ENCODE results near the gene LGALS14.
"Not testable (repeated sequence)": the region's sequence is repeated elsewhere in the genome, so short reads cannot be mapped to it uniquely, and the experiment has no call there.

LGALS14 gene

DNA sequence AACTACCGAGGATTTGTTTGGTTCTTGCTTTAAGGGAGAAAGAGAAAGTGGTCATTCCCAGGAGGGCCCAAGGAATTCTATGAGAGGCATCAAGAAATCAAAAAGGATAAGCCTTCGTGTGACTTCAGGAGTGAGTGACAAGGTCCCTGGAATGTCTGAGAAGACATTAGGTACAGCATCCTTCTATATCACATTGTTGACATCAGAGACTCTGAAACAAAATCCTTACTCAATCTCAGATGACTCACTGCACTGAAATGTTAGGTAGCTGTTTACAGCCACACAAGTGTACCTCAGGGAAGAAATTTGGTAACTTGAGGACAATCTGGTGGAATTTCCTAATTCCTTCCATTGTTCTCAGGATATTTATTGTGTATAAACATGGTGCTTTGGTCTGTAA is 7.9 kb upstream of the LGALS14 start:
- DNase-seq: no peak

GRCh38 chr19:39698535-39698934 is 5.7 kb upstream of the LGALS14 start:
- DNase-seq: no peak

GRCh38 chr19:39701291-39701690 is 3.0 kb upstream of the LGALS14 start:
- no peak for DNase-seq

- no peak for DNase-seq
Observed at GRCh38 chr19:39705578-39706188, 1.4 kb downstream of the LGALS14 start.

DNA sequence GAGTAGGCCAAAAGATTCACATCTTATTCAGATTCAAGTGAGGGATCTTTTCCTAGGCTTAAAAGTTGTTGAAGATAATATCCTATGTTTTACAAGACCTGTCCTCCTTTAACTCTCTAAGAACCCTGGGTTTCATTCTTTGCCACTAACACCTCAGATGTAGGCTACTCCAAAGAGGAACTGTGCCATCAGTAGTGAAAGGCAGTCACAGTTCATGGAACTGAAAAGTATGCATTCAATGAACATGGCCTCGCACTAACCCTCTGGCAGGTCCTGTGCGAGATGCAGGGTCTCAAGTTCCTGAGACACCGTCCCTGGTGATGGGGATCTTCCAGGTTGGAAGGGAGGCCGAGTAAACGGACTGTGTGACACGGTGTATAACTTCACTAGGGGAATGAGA is 4.3 kb downstream of the LGALS14 start:
- DNase-seq: no peak

DNA sequence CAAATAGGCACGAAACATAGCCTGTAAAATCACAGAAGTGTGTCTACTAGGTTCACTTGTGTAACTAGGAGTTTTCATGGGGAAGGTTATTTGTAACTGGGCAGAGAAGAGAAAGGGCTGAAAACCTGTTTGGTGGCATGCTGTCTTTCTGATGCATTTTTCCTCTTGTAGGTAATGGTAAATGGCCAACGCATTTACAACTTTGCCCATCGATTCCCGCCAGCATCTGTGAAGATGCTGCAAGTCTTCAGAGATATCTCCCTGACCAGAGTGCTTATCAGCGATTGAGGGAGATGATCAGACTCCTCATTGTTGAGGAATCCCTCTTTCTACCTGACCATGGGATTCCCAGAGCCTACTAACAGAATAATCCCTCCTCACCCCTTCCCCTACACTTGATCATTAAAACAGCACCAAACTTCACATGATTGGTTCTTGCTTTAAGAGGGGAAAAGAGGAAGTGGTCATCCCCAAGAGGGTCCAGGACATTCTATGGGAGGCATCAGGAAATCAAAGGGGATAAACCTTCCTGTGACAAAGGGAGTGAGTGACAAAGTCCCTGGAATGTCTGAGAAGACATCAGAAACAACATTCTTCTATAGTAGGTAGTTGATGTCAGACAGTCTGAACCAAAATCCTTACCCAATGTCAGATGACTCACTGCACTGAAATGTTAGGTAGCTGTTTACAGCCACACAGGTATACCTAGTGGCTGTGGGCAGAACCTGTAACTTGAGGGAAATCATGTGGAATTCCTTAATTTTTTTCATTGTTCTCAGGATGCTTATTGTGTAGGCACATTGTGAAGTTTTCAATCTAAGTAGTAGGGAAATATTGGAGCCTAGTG is 5.0 kb downstream of the LGALS14 start:
- no peak for DNase-seq

DNA sequence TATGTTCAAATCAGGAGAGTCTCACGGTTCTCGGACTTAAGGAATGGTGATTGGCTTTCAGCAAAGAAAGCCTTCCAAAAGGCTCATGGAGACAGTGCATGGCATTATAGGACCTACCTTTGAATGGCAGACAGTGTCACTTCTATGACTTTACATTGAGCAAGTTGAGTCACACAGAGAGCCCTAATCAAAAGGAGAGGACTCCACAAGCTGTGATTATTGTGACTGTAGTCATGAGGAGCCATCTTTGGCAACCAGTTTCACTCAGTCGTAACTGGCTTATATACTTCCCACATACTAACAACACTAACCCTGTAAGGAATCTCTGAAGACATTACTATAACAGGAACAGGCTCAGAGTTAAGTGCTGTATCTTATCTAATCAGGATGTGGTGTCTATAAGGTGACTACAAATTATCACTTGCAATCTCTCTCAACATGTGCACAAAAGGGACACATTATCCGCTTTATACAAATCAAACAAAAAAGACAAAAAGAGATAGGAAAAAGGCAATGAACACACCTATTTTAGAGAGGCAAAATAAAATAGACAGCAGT is 6.1 kb downstream of the LGALS14 start:
- no peak for DNase-seq

DNA sequence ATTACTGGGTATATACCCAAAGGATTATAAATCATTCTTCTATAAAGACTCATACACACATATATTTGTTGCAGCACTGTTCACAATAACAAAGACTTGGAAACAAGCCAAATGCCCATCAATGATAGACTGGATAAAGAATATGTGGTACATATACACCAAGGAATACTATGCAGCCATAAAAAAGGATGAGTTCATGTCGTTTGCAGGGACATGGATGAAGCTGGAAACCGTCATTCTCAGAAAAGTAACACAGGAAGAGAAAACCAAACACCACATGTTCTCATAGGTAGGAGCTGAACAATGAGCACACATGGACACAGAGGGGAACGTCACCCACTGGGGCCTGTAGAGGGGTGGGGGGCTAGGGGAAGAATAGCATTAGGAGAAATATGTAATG is 15.9 kb downstream of the LGALS14 start:
- DNase-seq: not testable (repeated sequence)

DNA sequence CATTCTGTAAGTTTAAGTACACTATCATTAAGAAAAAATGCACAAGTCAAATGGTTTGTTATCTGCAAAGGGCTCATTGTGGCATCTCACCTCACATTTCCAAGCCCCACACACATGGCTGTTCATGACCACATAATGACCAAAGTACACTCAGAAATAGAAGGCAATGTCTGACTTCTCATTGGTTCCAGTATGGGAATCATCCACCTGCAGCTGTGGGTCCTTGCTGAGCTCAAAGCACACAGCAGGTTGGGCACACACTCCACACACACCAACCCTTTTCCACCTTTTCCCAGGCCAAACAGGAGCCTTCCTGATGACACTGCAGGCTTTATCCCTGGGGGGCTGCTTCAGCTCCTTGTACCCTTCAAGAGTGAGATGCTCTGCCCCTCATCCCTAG is 21.7 kb downstream of the LGALS14 start:
- DNase-seq: no peak

- DNase-seq: no peak
Observed at GRCh38 chr19:39727070-39727800, 23.0 kb downstream of the LGALS14 start.

- DNase-seq: no peak
Observed at GRCh38 chr19:39728040-39728439, 23.8 kb downstream of the LGALS14 start.

DNA sequence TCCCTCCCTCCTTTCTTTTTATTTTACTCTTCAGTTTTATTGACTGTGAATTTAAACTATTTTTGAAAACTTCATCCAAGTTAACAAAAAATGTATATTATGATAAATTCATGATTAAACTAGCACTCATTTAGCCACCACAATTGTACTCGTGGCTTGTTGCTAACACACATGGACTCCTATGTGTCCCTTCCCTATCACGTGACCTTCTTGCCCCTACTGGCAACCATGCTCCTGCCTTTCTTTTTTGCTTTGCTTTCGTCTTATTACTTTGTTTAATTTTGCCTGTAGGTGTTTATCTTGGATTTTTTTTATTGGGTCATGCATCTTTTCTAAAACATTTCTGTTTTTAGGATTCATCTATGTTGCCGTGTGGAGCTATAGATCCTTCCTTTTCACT is 25.3 kb downstream of the LGALS14 start:
- no peak for DNase-seq

- no peak for DNase-seq
Observed at GRCh38 chr19:39731685-39732084, 27.4 kb downstream of the LGALS14 start.

DNA sequence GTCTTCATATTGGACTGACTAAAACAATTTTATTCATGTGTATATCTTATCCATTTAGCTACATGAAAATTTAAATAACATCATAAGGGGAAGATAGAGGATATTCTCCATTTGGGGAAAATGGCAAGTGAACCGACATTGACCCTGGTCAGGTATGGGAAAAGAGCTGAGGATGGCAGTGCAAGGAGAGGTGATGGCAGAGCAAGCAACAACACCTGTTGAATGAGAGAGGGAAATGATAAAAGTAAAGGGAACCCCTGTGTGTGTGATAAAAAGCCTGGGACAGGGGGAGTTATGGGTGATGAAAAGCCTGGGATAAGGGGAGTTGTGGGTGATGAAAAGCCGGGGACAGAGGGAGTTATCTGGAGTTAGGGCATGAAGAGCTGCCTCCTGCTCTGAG is 29.6 kb downstream of the LGALS14 start:
- DNase-seq: no peak

DNA sequence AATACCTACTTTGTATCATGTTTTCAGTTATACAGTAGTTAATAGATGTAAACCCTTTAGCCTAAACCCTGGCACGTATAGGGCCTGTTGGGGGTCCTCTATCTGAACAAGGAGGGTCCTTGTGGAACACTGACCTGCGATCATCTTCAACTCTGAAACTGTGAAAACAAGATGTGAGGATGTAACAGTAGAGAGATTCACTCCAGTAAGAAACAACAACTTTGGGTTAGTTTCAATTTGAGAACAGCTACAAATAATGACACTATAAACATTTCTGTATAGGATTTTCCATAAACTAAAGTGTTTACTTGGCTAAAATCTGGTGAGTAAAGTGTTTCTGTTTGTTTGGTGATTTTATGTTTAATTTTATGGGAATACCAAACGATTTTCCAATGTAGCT is 31.4 kb downstream of the LGALS14 start:
- no peak for DNase-seq

DNA sequence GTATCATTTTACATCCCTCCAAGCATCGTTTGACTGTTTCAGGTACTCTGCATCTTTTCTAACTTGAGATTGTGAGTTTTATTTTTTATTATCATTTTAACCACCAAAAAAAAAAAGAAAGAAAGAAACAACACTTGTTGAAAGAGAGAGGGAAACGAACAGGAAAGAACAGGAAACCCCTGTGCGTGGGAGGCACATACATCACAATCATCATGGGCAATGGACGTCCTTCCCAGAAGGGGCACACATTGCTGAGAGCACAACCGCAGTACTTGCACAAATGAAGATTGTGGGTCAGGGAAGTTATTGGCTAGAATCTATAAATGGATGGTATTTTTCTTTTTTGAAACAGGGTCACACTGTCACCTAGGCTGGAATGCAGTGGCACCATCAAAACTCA is 31.8 kb downstream of the LGALS14 start:
- DNase-seq: no peak

GRCh38 chr19:39737351-39737750 is 33.1 kb downstream of the LGALS14 start:
- no peak for DNase-seq

GRCh38 chr19:39737891-39738290 is 33.6 kb downstream of the LGALS14 start, which contains the start of gene CLC:
CLC (minus strand) TSS chr19:39738029; CDS start chr19:39737952, 77 bp downstream.
- no peak for DNase-seq

DNA sequence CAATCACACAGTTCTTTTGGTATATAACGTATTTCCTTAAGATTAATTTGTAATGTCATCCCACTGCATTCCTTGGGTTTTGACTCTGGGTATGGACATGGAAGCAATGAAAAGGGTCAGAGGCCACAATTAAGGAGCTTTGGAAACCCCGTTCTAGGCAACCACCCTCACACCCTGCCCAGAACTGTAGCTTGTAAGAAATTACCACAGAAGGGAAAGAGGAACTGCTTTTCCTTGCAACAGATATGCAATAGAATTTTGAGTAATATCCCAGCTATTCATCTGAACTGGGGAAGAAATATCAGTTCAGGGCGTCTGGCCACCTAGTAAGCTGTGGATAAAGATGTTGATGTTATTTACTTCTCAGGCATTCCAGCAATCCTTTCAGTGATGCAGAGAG is 34.5 kb downstream of the LGALS14 start:
- no peak for DNase-seq

- DNase-seq: no peak
Observed at GRCh38 chr19:39740395-39740794, 36.1 kb downstream of the LGALS14 start.

GRCh38 chr19:39745643-39746042 is 41.4 kb downstream of the LGALS14 start:
- no peak for DNase-seq

DNA sequence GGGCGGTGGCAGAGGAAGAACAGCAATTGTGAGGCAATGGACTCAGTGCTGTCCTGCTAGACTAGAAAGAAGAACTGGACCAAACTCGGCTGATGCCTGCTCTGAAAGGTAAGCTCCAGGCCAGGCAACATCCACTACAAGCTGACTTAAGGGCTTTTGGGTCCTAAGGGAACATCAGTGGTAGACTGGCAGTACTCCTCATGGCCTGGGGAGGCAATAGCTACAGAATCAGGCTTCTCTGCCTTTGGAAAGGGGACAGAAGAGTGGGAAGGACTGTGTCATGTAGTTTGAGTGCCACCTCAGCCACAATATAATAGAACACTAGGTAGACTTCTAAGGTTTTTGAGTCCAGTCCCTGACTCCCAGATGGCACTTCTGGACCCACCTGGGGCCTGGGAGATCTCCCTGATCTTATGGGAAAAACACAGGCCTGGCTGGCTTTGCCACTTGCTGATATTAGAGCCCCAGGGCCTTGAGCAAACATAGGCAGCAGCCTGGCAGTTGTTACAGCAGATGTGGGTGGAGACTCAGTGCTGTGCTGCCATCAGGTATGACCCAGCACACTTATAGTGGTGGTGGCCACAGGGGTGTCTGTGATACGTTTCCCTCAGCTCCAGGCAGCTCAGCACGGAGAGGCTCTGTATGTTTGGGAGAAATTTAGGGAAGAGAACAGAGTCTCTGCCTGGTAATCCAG is 42.7 kb downstream of the LGALS14 start:
- no peak for DNase-seq

GRCh38 chr19:39749981-39750380 is 45.7 kb downstream of the LGALS14 start:
- DNase-seq: no peak
